ENCODE results near the gene RPS6KB2. TPM values are rescaled to one million over a fixed set of nuclear protein-coding genes. Genes with fewer than 3 reads are reported as not detected.
A peak's percentile ranks its signal among the peaks of the same experiment; 100 is the strongest.

The RPS6KB2 gene
- total and polyA plus RNA-seq, 10 of the 15 experiments (the other 5 are each of a cell fraction or from before 2014, with no cell fraction given) = 0.39 to 101 (median 58.4) TPM

DNA sequence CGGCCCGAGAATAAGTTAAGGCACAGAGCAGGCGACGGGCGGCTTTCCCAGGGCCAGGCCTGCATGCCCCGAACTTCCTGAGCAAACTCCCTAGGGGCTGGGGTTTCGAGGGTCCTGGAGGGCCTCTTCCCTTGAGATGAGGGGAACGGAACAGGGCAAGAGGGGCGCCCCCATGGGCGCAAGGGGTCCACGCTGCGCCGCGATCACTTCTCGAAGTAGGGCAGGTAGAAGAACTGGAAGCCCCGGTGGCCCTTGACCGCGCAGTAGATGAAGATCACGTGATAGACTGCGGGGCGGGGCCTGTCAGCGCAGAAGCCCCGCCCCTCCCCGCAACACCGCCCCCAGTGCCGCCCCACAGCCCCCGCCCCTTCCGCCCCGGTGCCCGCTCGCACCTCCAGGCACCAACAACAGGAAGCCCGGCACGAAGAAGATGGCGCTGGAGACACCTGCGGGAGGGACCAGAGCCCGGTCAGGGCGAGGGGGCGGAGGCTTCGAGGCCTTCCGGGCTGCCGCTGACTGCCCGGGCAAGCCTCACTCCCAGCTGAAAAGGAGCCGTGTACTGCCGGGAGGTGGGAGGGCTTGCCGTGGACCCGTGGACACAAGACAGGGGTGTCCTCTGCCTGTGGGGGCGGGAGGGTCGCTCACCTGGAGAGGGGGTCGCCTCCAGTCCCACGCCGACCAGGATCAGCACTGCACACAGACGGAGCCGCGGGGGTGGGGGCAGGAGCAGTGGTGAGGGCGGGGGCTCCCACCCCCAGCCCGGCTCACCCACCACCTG is 36.3 kb downstream of the RPS6KB2 start (continued):
- TF ChIP-seq, protein P1, sequence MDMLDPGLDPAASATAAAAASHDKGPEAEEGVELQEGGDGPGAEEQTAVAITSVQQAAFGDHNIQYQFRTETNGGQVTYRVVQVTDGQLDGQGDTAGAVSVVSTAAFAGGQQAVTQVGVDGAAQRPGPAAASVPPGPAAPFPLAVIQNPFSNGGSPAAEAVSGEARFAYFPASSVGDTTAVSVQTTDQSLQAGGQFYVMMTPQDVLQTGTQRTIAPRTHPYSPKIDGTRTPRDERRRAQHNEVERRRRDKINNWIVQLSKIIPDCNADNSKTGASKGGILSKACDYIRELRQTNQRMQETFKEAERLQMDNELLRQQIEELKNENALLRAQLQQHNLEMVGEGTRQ (IDR thresholded peaks at IDR 0.05; ENCODE audit: borderline replicate concordance, low read depth, low read length) = peak; percentile 58
- TF ChIP-seq SRF (IDR thresholded peaks at IDR 0.05; ENCODE audit: low read depth in 2 of 2, low read length in 2 of 2) (no peak), STAT3 (IDR thresholded peaks at IDR 0.05; ENCODE audit: low read depth, low read length) (no peak), JUND (IDR thresholded peaks at IDR 0.05; ENCODE audit: low read depth, low read length) (no peak), SREBF2 (IDR thresholded peaks at IDR 0.05; ENCODE audit: low read length) (no peak), FOXK2 (IDR thresholded peaks at IDR 0.05) (no peak), SP1 (IDR thresholded peaks at IDR 0.05; ENCODE audit: low read depth, low read length) (no peak), NFXL1 (IDR thresholded peaks at IDR 0.05; ENCODE audit: borderline replicate concordance) (no peak), PAX8 (IDR thresholded peaks at IDR 0.05) (no peak), CBFB (IDR thresholded peaks at IDR 0.05; ENCODE audit: low read depth) (no peak), HDAC6 (IDR thresholded peaks at IDR 0.05; ENCODE audit: unreplicated experiment) (no peak), EP300 (IDR thresholded peaks at IDR 0.05; ENCODE audit: borderline replicate concordance in 1 of 2, control insufficient read depth in 1 of 2, low read depth in 2 of 2, low read length in 2 of 2) (no peak), MXI1 (IDR thresholded peaks at IDR 0.05; ENCODE audit: low read depth, low read length) (no peak), NFYB (IDR thresholded peaks at IDR 0.05; ENCODE audit: insufficient read depth, low read depth, low read length) (no peak), KLF5 (IDR thresholded peaks at IDR 0.05; ENCODE audit: partially characterized antibody) (no peak)
- TF ChIP-seq, protein P2, sequence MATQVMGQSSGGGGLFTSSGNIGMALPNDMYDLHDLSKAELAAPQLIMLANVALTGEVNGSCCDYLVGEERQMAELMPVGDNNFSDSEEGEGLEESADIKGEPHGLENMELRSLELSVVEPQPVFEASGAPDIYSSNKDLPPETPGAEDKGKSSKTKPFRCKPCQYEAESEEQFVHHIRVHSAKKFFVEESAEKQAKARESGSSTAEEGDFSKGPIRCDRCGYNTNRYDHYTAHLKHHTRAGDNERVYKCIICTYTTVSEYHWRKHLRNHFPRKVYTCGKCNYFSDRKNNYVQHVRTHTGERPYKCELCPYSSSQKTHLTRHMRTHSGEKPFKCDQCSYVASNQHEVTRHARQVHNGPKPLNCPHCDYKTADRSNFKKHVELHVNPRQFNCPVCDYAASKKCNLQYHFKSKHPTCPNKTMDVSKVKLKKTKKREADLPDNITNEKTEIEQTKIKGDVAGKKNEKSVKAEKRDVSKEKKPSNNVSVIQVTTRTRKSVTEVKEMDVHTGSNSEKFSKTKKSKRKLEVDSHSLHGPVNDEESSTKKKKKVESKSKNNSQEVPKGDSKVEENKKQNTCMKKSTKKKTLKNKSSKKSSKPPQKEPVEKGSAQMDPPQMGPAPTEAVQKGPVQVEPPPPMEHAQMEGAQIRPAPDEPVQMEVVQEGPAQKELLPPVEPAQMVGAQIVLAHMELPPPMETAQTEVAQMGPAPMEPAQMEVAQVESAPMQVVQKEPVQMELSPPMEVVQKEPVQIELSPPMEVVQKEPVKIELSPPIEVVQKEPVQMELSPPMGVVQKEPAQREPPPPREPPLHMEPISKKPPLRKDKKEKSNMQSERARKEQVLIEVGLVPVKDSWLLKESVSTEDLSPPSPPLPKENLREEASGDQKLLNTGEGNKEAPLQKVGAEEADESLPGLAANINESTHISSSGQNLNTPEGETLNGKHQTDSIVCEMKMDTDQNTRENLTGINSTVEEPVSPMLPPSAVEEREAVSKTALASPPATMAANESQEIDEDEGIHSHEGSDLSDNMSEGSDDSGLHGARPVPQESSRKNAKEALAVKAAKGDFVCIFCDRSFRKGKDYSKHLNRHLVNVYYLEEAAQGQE (IDR thresholded peaks at IDR 0.05; ENCODE audit: low read depth, low read length) = no peak
- TF ChIP-seq, protein P3, sequence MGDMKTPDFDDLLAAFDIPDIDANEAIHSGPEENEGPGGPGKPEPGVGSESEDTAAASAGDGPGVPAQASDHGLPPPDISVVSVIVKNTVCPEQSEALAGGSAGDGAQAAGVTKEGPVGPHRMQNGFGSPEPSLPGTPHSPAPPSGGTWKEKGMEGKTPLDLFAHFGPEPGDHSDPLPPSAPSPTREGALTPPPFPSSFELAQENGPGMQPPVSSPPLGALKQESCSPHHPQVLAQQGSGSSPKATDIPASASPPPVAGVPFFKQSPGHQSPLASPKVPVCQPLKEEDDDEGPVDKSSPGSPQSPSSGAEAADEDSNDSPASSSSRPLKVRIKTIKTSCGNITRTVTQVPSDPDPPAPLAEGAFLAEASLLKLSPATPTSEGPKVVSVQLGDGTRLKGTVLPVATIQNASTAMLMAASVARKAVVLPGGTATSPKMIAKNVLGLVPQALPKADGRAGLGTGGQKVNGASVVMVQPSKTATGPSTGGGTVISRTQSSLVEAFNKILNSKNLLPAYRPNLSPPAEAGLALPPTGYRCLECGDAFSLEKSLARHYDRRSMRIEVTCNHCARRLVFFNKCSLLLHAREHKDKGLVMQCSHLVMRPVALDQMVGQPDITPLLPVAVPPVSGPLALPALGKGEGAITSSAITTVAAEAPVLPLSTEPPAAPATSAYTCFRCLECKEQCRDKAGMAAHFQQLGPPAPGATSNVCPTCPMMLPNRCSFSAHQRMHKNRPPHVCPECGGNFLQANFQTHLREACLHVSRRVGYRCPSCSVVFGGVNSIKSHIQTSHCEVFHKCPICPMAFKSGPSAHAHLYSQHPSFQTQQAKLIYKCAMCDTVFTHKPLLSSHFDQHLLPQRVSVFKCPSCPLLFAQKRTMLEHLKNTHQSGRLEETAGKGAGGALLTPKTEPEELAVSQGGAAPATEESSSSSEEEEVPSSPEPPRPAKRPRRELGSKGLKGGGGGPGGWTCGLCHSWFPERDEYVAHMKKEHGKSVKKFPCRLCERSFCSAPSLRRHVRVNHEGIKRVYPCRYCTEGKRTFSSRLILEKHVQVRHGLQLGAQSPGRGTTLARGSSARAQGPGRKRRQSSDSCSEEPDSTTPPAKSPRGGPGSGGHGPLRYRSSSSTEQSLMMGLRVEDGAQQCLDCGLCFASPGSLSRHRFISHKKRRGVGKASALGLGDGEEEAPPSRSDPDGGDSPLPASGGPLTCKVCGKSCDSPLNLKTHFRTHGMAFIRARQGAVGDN (IDR thresholded peaks at IDR 0.05) = peak; percentile 85
- TF ChIP-seq, protein P4, sequence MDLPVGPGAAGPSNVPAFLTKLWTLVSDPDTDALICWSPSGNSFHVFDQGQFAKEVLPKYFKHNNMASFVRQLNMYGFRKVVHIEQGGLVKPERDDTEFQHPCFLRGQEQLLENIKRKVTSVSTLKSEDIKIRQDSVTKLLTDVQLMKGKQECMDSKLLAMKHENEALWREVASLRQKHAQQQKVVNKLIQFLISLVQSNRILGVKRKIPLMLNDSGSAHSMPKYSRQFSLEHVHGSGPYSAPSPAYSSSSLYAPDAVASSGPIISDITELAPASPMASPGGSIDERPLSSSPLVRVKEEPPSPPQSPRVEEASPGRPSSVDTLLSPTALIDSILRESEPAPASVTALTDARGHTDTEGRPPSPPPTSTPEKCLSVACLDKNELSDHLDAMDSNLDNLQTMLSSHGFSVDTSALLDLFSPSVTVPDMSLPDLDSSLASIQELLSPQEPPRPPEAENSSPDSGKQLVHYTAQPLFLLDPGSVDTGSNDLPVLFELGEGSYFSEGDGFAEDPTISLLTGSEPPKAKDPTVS (IDR thresholded peaks at IDR 0.05; ENCODE audit: low read depth, low read length) = no peak
- TF ChIP-seq, protein P5, sequence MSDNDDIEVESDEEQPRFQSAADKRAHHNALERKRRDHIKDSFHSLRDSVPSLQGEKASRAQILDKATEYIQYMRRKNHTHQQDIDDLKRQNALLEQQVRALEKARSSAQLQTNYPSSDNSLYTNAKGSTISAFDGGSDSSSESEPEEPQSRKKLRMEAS (IDR thresholded peaks at IDR 0.05; ENCODE audit: low read depth, low read length) = no peak
